NCI-H82 treated with DMSO at 0.1 percent for 48 hours (cell line): ENCODE results near the gene TOMM40L.

ENCODE experiments used
- DNase-seq: peaks from one replicate; lab custom pipeline; 2025; ENCODE audit not compliant: unreplicated experiment; lab: John Stamatoyannopoulos, UW

TOMM40L gene

DNA sequence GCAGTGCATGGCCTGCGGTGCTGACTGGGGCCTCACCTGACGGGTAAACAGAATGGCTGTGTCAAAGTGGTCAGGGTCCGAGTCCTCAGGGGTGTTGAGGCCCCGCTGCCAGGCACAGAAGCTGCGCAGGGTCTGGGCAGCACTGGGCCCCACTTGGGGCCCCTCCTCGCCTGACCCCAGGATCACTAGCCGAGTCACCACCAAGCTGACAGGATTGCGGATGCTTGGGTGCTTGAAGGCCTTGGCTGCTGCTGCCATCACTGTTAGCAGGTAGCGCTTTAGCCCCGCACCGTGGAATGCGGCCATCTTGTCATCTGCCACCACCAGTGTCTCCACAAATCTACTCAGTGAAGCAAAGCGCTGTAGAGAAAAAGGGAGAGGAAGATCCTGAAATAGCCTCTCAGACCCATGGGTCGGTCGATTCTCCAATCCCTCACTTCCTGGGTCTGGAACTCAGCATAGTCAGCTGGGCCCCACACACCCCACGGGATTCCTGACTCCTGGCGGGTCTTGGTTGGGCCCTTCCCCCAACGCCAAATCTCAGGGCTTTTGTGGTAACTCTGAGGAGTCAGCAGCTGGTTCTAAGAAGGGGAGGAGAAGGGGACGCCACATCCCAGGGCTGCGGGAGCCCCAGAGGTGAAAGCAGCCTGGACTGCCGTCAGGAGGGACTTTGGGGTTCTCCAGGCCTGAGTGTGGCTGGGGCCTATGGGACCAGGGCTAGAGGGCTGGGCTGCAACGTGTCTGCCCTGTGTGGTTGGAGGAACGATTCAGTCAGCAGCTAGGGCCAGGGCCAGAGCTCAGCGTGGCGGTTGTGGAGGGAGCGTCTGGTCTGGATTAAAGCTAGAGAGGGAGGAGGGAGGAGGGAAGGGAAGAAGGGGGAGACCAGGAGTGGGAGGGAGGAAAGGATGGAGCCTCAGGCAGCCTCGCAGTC, 29.1 kb upstream of the TOMM40L start:
- peak; percentile 90 for DNase-seq

DNA sequence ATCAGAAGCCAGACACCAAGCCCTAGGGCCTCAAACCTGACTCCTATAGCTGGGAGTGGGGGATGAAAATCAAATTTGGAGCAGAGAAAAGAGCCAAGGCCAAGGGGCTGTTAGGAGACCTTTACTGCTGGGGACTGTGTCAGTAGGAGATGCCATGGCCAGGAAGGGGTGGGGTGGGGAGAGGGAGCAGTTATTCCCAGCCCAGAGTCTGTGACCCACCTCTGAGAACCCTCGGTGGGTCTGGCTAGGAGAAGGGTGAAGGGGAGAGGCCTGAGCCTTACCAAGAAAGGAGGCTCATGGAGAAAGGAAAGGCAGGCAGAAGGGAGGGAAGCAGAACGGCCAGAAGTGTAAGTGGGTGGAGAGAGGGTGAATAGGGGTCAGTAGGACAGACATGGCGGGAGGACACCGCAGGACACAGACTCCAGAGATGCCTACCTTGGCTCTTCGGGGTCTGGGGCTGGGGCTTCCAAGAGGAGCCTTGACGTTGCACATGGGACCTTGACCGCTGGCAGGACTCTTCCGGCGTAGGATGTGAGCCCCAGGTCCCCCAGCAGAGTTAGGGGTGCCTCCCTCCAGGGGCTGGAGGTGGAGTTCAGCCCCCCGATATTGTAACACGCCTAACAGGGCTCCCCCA, 28.2 kb upstream of the TOMM40L start:
- DNase-seq: no peak

DNA sequence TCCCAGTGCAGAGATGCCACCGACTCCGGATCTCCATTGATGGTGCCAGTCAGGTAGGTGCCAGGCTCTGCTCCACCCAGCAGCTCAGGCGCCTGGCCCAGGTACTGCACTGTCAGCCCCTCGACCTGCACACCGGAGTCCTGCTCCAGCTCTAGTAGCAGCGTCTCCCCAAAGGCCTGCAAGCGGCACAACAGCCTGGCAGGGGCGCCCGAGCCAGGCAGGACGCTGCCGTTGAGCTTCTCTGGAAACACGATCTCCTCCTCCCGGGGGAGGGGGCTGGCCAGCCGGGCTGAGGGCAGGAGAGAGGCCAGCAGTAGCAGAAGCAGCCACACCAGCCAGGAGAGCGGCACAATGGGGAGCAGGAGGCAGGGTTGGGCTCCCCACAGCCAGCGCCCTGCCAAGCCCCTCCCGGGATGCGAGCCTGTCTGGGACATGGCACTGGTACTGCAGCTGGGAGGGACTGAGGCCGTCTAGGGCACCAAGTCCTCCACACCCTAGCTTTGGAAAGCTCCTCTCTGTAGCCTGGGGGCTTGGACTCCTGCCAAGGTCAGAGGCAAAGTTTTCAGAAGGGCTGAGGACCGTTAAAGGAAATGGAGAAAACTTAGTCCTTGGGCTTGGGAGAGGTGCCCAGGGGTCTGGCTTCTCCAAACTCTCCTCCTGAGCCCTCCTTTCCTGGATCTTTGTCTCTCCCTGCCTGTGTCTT, 27.5 kb upstream of the TOMM40L start:
- peak; percentile 29 for DNase-seq

DNA sequence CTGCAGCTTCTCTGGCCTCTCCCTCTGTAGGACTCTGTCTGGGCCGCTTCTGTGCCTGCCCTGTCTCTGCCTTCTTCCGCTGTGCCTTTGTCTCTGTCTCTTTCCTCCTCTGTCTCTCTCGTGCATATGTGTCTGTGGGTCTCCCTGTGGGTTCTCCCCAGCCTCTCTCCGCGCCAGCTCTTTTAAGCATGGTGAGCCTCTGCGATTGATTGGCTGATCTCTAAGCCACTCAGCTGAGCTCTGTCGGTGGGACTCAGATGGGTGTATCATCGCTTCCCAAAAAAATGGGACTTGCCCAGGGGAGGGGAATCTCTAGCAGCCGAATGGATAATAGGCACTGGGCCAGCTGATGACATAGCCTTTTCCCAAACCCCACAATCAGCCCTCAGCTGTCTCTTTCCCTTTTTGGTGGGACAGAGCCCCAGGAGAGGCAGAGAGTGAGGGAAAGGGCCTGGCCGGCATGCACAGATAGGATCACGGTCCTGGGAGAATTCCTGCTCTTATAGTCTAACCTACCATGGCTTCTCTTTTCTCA, 26.9 kb upstream of the TOMM40L start, which contains the start of gene ADAMTS4:
ADAMTS4 (minus strand) TSS at position 158 of the 535 bp plus-strand sequence. CDS start 427 bp downstream, outside the sequence.
- DNase-seq: peak; percentile 23

DNA sequence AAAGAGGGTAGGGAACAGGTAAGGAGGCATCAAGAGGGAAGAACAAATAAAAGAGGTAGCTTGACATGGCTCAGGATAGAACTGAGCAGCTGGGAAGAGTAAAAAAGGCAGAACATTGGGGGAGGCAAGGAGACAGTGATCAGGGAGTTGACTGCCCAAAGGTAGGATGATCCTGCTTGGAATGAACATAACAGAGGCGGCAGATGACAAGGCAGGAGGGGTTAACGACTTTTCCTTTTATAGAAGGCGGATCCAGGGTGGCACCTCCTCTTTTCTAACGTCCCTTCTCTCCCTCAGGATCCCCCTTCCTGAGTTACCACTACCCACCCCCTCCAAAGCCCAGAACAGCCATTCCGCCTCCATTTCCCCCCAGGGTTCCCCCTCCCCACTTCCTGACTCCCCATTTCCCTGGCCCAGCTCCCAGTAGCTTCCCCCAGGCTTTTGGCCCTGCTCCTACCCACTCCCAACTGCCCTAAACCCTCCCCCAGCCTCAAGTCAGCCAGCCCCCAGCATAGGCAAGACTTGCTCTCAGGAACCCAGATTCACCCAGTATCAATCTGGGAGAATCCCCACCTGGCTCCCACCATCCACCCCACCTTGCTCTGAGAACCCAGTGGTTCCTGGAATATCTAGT, 26.2 kb upstream of the TOMM40L start:
- no peak for DNase-seq

DNA sequence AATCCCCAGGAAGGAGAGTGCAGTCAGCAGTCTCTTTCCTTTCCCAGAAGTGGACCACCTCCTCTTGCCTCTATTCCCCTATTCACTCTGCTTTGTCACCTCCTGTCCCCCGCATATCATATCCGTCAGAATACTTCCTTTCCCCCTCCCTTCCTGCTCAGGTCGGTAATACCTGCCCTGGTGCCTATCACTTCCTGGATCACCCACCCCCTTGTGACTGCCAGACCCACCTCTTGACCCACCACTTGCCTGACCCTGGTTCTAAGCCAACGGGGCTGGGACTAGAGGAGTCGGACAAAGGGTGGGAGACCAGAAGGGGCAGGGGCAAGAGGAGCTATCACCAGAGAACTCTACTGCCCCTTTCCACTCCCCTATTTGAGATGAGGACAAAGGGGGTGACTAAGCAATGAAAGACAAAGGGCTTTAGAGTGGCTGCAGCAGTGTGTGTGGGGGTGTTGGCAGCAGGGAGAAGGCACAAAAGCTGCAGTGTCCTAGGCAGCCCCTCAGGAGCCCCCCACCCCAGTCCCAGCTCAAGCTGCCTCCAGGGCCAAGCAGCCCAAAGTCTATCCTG, 25.4 kb upstream of the TOMM40L start:
- DNase-seq: no peak

DNA sequence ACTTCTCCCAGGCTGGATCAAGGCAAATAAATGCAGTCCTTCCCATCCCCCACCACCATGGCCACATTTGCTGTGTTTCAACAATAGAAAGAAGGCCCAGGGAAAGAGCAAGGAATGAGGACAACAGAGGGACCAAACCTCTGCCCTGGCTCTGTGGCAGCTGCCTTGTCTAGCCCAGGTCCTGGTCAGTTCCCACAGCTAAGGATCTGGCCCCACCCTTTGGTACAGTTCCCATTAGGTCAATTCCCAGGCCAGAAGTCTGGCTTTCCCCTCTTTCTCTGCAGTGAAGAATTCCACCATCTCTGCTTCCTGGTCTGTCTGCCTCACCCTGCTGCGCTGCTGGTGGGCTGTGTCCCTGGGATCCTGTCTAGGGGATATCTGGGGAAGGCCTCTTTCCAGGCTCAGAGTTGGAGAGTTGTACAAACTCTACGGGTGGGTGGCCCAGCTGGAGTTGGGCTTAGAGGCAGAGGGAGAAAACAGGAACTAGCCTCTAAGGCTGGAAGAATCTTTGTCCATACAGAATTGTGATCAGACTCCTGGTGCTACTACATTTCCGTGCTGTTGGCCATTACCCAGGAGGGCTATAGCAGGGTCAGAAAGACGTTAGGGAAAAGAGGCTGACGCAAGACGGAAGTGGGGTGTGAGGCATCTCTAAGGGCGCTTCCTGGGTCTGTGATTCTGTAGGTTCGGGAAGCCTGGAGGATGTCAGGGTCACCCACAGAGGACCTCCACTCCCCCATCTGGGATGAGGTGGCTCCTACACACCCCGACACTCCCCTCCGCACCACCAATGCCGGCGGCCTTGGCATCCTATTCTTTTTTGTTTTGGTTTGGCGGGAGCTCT, 24.6 kb upstream of the TOMM40L start:
- DNase-seq: no peak

DNA sequence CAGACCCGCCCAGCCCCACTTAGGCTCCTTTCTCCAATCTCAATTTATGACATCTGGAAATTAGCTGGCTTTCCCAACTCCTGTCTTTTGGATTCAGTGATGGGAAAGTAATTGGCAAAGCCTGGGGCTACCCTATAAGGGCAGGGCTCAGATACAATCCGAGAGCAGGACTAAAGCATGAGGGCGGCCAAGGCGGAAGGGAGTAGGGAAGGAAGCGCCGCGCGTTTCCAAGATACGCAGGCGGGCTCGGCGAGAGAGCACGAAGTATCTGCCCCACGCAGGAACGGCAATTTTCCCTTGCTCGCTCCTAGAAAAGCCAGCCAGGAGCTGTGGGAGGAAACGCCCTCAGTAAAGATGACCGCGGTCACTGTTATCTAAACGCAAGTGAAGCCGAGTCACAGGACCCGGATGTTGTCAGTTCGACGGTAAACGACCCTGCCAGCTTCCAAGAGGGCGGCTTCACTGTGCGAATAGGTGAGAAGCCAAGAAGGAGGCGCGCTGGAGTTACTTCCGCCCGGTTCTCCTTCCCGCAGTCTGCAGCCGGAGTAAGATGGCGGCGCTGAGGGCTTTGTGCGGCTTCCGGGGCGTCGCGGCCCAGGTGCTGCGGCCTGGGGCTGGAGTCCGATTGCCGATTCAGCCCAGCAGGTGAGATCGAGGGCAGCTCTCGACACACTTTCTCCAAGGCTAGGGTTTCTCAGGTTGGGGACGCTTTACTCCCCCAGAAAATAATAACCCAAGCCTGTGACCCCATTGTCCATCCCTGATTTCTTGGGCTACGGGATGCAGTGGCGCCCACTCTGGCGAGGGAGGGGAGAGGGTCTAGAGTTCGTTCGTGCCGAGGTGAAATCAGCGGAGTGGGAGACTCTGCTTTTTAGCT, 23.8 kb upstream of the TOMM40L start, which contains the start of gene NDUFS2:
NDUFS2 (plus strand) TSS at position 532 of the 877 bp plus-strand sequence; CDS start at position 551, 19 bp downstream.
- DNase-seq: peak; percentile 99

DNA sequence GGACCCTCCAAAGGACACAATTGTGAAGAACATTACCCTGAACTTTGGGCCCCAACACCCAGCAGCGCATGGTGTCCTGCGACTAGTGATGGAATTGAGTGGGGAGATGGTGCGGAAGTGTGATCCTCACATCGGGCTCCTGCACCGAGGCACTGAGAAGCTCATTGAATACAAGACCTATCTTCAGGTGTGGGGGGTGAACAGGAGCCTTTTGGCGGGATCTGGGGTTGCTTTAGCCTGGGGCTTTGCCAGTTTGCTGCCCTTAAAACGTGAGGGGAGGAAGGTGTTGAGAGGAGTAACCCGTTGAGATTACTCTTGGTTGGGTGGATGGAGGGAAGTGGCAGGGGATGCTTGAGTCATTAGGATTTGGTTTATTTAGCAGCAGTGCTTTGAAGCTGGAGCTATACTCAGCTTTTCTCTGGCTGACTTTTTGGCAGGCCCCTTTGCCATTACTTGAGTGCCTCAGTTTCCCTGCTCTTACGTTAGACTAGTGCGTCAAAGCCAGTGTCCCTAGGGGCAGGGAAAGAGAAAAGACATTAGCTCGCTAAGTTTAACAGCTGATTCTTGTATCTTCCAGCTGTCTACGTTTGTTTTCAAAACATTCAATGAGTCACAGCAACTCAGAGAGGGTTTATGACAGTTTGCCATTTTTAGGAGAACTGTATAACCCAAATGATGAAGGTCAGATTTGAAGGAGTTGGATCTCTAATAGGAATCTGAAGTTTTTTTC, 19.3 kb upstream of the TOMM40L start:
- no peak for DNase-seq

DNA sequence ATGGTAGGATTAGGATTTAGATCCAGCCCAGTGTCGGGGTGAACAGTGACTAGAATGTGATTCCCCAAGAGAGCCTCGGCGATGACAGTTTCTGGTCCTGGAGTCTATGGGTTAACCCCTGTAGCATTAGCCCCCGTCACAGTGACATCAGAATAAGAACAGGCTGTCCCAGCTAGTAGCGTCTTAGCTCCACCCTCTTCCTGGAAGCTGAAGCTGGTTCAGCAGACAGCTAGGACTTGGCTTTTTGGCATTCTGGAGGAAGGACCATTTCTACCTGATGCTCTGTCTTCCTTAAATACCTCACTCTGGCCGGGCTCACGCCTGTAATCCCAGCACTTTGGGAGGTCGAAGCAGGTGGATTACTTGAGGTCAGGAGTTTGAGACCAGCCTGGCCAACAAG, 18.7 kb upstream of the TOMM40L start:
- no peak for DNase-seq

DNA sequence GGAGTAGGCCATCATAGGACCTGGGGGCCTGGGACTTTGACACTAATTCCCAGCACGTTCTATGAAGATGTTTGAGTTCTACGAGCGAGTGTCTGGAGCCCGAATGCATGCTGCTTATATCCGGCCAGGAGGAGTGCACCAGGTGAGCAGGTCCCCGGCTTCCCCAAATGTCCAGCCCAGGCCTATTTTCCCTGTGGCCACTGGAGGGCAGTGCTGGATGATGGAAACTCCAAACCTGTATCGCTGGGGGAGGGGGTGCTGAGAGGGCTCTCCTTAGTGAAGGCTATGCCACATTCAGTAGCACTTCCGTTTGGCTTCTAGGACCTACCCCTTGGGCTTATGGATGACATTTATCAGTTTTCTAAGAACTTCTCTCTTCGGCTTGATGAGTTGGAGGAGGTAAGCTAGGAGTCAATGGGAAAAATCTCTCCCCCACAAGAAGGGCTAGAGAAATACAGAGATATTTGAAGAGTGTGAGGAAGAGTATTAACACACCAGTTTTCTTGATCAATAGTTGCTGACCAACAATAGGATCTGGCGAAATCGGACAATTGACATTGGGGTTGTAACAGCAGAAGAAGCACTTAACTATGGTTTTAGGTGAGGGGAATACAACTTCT, 16.0 kb upstream of the TOMM40L start:
- peak; percentile 72 for DNase-seq

DNA sequence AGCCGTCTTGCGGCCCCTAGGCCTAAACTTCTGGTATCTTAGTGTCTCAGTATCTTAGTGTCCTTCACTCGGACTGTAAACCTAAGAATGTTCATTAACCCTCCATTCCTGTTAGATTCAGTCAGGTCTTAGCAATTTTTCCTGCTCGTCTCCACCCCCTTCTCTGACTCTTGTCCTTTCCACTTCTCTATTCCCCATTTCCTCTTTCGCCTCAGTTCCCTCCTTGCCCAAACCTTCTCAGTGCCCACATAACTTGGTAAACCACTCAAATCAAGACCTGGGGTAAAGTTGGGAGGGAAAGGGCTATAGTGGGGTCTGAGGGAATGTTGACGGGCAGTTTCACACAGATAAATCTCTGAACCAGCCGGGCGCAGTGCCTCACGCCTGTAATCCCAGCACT, 11.5 kb upstream of the TOMM40L start:
- DNase-seq: no peak

DNA sequence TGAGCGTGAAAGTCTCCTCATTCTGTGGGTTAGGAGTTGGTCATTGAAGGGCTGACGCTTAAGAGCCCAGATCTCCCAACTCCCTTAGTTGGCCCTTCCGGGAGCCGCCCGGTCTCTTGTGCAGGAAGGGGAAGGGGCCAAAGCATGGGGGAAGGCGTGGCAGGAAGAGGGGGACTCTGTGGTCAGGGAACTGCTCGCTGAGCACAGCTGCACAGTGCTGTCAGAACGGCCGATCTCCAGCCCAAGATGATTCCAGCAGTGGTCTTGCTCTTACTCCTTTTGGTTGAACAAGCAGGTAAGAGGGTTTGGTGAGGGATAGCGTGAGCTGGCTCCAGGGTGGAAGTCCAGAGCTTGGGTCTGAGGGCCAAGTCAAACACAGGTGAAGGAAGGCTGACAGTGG, 10.8 kb upstream of the TOMM40L start, which contains the start of gene FCER1G:
FCER1G (plus strand) TSS at position 220 of the 400 bp plus-strand sequence; CDS start at position 247, 27 bp downstream.
- no peak for DNase-seq

DNA sequence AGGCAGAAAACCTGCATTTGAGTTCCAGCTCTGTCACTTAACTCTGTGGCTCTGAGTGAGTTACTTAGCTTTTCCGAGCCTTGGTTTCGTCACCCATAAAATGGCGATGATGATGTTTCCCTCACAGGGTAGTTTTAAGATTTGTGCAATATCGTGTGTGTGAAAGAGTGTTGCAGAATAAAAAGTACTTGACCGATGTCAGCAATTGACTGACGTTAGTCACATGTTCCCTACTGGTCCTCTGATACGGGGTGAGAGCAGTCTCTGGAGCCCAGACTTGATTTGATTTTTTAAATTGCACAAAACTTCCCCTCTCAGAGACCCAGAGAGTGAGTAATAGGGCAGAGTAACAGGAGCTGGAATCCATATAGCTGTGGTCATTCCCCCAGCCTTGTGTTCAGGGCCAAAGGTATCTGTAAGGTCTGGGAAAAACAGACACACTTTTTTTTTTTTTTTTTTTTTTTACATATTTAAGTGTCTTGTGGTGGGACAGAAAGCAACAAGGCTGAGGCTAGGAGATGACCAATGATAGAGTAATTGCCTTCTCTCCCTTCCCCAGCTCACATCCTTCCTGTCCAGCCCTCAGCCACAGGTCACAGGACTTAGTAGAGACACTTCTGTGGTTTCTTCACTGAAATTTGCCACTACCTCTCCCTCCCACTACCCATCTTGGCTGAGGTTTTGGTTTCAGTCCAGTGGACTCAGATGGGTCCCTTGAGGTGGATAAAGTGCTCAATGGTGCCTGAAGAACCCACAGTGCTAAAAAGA, 8.7 kb upstream of the TOMM40L start:
- DNase-seq: no peak

DNA sequence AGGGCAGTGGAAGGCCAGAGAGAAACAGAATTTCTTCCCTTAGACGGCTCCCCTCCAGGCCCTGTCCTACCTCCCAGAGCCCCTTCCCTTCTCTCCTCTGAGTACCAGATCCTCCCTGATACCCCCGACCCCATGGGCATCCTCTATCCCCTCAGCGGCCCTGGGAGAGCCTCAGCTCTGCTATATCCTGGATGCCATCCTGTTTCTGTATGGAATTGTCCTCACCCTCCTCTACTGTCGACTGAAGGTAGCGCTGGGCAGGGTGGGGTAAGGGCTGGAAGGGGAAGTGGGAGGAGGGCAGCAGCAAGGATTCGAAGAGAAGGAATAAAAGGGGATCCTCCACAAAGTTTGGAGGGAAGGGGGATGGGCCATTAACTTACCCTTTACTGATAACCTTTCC, 8.0 kb upstream of the TOMM40L start:
- DNase-seq: no peak

DNA sequence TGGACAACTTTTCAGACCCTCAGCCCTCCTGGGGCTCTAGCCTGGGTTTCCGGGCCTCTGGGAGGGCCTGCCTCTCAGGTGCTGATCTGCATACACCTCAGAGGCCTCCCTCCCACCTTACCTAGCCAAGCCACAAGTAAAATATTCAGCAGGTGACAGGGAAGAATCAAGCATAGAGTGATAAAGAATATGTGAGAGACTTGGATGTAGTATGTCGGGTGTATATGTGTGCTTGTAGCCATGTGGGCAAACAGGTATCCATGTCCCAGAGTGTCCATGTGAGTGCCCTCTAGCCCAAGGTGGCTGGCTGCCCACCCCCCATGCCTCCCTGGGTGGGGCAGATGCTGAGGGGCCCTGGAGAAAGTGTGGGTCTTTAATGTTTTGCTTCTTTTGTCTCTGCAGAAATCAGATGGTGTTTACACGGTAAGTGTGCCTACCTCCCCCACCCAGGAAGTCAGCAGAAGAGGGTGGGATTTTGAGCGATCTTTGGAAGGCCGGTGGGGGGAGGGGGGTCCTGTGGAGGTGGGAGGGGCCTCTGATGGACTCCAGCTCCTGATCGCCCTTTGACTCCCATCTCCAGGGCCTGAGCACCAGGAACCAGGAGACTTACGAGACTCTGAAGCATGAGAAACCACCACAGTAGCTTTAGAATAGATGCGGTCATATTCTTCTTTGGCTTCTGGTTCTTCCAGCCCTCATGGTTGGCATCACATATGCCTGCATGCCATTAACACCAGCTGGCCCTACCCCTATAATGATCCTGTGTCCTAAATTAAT, 7.4 kb upstream of the TOMM40L start:
- DNase-seq: no peak
